Fibroblast of the conjunctiva (primary cell): Measurements from ENCODE around the gene RAB4A.

Source experiments
- DNase-seq: peaks from one replicate; pipeline ENCODE4 v3.0.0-alpha.2; 2010; ENCODE audit warnings: low read depth

The RAB4A gene

GRCh38 chr1:229270547-229271447 is at the start of gene RAB4A:
Gene RAB4A (plus strand): TSS chr1:229271111. CDS start chr1:229271340, 229 bp downstream.
- DNase-seq = peak; percentile 80

GRCh38 chr1:229222081-229222480 is 48.8 kb upstream of the RAB4A start:
- no peak for DNase-seq

- no peak for DNase-seq
These were observed 47.4 kb upstream of the RAB4A start for GRCh38 chr1:229223498-229223897.

DNA sequence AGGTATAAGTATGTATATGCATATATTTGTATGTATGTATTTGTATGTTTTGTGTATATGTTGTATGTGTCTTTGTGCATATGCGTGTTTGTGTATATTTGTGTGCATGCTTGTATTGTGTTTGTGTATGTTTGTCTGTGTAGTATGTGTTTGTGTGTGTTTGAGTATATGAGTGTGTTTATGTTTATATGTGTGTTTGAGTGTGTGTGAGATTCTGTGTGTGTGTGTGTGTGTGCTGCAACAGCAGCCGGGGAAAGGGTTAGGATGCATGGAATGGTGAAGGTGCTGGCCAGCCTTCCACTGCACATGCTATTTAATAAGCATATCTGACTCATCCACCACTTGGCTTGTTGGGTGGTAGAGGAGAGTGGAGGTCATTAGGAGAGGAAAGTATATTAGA is 46.6 kb upstream of the RAB4A start:
- DNase-seq = no peak

DNA sequence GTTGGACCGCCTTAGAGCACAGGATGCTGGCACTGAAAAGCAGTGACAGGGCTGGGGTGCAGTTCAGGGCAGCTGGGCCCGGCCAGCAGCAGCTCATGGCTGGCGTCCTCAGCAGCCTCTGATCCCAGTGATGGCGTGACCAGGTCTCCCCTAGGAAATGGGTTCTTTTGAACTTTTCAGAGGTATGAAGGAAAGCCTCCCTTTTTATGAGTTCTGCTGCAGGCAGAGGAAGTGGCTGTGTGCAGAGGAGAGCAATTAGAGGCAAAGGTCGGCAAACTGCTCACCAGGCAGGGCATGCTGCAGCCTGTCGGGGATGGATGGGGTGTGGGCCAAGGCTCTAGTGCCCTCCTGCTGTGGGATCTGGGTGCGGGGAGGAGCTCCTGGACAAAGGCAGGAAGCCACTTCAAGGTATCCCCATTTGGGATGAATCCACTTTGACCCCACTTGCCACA is 45.6 kb upstream of the RAB4A start:
- DNase-seq = no peak

DNA sequence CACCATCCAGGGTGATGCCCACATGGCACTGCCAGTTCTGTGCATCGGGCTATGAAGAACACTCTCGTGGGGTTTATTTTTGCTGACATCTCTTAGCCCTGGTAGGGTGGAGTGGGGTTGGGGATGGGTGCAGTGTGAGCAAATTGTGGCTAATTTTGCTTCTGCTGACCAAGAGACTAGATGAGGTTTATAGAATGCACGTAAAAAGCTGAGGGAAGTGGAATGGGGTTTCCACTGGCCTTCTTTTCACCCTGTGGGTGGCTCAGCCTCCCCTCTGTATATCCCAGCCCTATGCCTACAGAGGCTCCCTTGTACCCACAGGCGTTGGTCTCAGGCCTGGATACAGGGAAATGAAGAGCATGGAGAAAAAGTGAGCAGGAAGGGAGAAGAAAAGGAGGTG is 44.1 kb upstream of the RAB4A start:
- DNase-seq = no peak

DNA sequence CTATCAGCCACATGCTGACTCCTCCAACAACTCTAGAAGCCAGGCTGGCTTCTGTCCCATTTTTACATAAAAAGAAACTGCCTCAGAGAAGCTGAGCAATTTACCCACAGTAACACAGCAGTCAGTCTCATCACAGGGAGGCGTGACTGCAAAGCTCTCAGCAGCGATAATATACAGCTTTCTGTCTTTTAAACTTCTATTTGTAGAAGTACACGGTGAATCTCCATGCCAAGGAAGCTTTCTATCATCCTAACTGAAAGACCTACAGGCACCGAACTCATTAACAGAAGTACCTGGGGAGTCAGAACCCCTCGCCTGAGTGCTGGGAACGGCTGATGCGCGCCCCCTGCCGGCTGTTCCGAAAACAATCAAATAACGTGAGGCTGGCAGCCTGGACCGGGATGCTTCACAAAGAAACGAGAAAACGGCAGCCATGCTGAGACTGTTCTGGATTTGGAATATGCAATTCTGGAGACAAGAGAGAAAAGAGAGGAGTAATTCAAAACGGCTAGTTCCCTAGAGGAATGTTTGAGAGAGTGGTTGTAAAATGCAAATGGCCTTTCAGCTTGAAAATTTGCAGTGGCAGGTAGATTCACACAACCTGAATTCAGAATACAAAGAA is 43.5 kb upstream of the RAB4A start:
- DNase-seq = peak; percentile 64

DNA sequence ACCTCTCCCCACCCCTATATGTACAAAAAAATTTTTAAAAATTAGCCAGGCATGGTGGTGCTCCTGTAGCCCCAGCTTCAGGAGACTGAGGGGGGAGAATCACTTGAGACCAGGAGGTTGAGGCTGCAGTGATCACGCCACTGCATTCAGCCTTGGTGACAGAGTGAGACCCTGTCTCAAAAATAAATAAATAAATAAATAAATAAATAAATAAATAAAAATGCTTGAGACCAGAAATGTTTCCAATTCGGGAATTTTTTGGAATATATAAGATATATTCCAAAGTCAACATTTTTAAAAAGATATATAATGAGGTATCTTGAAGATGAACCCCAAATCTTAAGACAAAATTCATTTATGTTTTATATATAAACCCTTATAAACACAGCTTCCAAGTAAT is 42.4 kb upstream of the RAB4A start:
- no peak for DNase-seq

DNA sequence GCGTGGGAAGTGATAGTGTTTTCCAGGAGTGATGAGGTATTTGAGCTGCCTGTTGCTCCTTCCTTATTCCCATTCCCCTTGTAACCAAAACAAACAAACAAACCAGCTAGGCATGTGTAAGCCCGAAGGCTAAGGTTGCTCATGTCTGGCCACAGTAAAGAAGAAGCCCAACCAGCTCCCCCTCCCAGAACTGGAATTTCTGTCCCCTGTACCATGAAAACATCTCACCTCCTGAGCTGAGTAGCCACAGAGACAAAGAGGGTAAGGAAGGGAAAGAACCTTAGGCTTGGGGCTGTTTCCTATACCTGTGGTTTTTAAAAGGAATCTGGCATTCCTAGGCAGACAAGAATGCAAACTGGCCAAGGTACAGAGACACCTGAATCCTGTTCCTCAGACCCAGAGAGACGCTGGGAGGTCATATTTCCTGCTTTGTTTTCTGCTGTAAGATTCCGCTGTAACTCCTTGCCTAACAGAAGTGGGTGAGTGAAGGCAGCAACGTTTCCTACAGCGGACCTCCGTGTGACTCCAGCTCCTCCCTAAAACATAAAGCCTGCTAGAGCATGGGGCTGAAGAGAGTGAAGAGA is 41.7 kb upstream of the RAB4A start:
- no peak for DNase-seq

DNA sequence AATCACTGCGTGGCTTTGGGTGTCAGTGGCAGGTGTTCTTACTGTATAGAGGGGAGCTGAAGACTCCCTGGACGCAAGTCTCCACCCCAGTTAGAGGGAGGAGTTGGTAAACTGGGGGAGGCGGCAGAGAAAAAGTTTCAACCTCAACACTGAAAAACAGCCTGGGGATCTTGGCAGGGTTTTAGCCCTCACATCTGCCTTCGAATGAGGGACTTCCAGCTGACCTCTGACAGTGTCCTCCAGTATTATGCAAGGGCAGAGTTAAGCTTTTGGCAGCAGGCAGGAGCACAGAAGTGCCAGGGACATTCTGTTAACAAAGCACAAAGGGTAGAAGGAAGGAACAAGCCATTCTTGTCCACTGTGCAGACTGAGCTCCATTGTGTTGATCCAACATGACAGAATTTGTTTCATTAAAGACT is 41.2 kb upstream of the RAB4A start:
- DNase-seq = peak; percentile 68

DNA sequence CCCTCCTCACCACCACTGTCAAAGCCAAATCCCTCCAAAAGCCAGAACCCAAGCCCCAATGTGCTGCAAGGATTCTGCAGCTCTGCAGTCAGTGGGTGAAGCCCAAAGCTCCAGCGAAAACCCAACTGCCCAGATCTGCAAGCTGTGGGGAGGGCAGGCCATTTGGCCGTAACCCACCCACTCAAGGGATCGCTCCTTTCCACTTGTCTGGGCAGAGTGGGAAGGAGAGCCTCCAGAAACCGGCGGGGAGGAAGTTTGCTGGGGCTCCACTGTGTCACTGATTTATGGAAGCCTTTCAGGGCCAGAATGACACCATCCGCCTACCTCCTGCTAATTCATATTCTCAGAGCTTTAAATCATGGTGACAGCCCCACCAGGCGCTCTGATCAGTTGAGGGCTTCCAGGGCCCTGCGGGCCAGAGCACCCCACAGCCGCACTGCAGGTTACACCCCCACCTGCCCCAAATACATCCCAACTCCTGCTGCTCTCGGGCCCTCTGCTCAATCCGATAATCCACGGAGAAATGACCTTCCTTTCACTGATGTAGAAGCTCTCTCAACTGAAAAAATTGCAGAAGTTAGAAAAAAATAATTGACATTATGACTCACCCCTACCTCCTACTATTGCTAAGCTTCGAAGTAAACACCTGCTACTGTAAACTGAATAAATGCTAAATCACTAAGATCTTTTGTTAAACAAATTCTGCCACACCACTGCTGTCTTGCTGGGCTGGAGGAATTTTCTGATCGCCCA is 40.6 kb upstream of the RAB4A start:
- DNase-seq = no peak

DNA sequence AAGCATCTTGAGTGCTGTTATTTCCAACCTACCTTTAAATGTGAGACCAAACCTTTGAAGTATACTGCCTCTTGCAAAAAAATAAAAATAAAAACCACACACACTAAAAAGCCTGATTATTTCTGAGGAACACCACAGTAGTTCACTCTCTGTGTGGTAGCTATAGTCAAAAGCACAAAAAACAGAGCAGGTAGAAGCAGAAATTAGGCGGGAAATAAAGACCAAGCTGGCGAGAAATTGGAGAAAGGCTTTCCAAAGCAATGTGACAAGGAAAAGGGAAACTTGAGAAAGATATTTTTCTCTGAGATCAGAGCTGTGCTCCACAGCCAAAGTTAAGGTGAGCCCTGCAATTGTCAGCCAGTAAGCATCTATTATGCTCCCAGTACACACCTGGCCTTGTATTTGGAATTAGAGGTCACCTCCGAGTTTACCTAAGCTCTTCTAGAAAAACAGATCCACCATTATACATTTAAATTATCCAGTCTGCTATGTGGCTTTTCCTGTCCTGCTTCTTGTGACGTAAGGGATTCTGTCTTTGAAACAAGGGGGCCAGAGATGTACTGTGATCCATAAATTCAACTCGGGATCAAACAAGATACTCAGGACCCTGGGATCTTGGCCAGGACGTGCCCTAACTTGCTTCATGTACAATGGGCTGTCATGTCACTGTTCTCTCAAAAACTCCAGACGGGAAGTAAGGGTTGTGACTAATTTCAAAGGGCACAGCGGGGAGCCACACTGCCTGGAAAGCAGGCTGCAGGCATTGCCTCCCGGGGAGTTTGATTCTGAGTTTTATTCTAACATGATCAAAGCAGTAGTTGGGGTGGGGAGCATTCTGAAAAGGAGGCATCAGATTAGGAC is 39.8 kb upstream of the RAB4A start:
- no peak for DNase-seq

DNA sequence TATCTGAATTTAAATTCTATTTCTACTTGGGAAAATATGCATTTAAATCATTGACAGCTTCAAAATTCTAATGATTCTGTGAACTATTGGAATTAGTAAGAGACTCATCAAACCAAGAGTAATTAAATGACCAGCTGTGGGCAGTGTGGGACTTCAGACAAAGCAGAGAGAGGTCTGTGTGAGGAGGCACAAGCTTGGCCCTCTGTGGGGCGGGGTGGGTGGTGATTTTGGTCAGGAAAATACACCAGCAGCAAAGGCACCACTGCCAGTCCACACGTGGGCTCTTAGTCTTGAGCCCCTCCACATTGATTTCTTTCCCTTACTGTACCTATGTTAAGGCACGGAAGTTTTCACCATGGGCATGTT is 39.2 kb upstream of the RAB4A start:
- DNase-seq = no peak

DNA sequence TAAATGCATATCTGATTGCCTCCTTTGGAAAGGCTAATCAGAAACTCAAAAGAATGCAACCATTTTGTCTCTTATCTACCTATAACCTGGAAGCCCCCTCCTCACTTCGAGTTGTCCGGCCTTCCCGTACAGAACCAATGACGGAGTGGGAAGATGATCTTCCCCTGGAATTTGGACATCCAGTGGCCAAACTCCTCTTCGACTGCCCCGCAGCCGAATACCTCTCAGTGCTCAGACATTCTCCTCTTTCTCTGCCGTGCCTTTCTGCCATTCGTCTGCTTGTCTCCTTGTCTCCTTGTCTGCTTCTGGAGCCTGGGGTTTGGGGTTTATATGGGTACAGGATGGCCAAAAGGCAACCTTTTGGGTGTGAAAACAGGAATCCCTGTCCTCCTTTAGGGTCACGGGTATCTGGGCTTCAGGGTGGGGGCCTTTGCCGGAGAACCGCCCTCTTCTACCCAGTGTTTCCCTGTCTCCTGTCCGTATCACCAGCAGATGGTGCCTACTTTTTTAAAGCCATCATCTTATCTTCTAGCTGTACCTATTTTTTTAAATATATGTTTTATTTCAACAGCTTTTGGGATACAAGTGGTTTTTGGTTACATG is 35.9 kb upstream of the RAB4A start:
- DNase-seq = no peak

GRCh38 chr1:229237320-229237719 is 33.6 kb upstream of the RAB4A start:
- no peak for DNase-seq

DNA sequence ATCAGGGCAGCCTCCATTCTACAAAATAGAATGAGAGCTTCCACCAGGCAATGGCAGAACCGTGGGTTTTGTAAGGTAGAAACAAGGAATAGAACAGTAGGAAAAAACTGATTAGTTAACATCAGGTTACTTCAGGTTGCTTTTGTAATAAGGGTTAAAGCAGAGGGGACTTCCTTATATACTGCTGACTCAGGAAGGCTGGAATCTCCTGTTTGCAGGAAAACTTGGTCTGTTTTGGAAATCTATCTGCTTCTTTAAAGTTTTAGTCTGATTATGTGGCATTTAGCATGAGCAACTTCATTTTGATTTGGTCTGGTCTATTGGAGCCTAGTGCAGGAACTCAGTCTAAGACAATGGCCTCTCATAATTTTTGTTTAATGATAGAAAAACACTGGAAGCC is 32.7 kb upstream of the RAB4A start:
- DNase-seq = no peak

DNA sequence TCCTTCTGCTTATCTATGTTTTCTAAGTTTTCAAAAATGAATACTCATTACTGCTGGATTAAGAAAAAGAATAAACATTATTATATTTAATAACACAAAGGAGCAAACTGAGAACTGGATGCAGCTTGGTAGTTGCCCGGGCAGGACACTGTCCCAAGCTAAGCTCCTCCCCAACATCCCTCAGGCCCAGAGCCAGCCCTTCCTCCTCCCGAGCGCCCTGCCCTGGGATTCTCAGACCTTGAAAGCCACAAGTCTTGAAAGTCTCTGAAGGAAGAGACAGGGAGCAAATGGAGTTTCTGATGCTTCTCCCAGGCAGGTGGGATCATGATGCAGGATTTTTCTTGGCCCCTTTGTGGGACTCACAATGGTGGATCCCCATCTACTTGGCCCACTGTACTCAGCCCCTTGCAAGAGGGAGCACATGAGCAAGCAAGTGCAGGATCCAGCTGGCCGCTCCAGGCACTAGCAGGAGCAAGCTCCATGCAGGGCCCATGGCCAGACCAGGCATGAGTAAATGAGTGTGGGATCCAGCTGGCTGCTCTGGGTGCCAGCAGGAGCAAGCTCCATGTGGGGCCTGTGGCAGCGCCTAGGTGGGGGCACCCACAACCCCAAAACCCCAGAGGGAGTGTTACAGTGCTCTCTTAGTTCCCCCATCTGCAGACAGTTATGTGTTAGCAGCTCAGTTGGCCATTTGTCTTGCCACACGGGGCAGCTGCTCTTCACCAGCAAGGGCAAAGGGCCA is 32.1 kb upstream of the RAB4A start:
- DNase-seq = no peak

DNA sequence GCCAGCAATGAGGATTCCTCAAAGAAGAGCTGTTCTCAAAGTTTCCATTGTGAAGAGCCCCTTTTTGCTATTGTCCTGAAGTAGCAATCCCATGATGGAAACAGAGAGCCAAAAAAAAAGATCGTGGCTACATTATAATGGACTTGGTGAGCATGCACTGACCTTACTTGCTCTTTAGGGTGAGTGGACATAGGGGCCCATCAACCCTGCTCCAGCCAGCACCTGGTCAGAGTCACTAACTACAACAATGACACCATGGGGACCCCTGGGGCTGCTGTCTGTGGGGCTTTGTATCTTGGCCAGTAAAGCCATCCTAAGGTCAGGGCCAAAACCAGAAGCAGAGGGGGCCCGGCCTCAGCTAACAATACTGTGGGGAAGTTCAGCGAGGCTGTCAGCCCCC is 30.4 kb upstream of the RAB4A start:
- no peak for DNase-seq

DNA sequence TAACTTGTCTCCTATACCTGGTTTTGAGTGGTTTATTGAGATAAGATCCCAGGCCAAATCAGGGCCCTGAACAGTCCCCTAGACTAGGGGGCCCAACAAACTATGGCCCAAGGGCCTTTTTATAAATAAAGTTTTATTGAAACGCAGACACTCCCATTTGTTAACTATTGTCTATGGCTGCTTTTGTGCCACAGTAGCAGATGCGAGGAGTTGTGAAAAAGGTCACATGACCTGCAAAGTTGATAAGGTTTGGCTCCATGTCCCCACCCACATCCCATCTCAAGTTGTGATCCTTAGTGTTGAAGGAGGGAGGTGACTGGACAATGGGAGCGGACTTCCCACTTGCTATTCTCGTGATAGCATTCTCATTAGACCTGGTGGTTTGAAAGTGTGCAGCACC is 29.5 kb upstream of the RAB4A start:
- no peak for DNase-seq

- no peak for DNase-seq
These were observed 27.3 kb upstream of the RAB4A start for GRCh38 chr1:229243638-229244037.
